ENCODE measurements around the gene MYCL. TPM values are rescaled to one million over a fixed set of nuclear protein-coding genes. Genes with fewer than 3 reads are reported as not detected.
"Not testable (repeated sequence)": the region's sequence is repeated elsewhere in the genome, so short reads cannot be mapped to it uniquely, and the experiment has no call there.

The MYCL gene
- total and polyA plus RNA-seq, 8 donors, result 2.7 to 12.9 (median 10.9) TPM

DNA sequence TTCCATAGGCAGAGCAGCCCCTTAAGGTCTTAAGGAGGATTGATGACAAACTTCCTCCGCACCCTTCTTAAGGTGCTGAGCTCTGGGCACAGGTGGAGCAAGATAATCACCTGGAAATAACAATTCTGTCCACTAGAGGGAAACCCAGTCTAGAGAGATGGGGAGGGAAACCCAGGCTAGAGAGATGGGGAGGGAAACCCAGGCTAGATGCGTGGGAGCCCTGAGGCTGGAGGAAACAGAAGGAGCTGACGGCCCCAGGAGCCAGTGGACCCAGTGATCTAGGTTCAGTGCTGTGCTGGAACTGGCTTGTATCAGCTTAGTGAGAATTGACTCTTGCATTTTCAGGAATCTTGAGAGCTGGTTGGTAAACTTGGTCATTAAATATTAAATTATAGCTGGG is 17.8 kb upstream of the MYCL start:
- peaks cover 0 to 14% of the 10 kb centered on the region in 2 donors for H3K27me3 ChIP-seq
- ATAC-seq, result peak; percentile 99
- H3K27ac ChIP-seq, result no peak overlapping the region
- H3K4me1 ChIP-seq, result no peaks in the 10 kb centered on the region
- no peaks in the 10 kb centered on the region for H3K36me3 ChIP-seq
- no peaks in the 10 kb centered on the region for H3K9me3 ChIP-seq
- no peak overlapping the region for H3K4me3 ChIP-seq
- TF ChIP-seq, protein P1, sequence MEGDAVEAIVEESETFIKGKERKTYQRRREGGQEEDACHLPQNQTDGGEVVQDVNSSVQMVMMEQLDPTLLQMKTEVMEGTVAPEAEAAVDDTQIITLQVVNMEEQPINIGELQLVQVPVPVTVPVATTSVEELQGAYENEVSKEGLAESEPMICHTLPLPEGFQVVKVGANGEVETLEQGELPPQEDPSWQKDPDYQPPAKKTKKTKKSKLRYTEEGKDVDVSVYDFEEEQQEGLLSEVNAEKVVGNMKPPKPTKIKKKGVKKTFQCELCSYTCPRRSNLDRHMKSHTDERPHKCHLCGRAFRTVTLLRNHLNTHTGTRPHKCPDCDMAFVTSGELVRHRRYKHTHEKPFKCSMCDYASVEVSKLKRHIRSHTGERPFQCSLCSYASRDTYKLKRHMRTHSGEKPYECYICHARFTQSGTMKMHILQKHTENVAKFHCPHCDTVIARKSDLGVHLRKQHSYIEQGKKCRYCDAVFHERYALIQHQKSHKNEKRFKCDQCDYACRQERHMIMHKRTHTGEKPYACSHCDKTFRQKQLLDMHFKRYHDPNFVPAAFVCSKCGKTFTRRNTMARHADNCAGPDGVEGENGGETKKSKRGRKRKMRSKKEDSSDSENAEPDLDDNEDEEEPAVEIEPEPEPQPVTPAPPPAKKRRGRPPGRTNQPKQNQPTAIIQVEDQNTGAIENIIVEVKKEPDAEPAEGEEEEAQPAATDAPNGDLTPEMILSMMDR (IDR thresholded peaks at IDR 0.05), result peak; percentile 42 to 43
- DNase-seq, result peak in 2 of 4 donors; percentile 52
- intact Hi-C loops (cut with DNase I), result no loop called here

DNA sequence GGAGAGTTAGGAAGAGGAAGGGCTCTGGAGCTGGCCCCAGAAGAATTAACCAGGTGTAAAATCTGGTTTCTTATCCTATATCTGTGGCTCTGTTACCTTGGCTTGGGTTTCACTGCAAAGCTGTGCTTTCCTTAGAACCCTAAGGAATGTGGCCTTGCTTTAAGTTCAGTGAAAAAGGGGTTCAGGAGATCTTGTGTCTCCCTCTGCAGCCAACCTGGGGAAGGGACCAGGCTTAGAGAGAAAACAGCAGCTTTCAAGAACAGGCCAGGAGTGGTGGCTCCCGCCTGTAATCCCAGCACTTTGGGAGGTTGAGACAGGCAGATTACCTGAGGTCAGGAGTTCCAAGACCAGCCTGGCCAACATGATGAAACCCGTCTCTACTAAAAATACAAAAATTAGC is 16.1 kb upstream of the MYCL start:
- H3K36me3 ChIP-seq, result no peaks in the 10 kb centered on the region
- TF ChIP-seq, protein P1 (IDR thresholded peaks at IDR 0.05), result no peak
- no peak overlapping the region for H3K27ac ChIP-seq
- ATAC-seq (no peak), DNase-seq (no peak)
- peaks cover 0 to 8% of the 10 kb centered on the region in 2 donors for H3K27me3 ChIP-seq
- no peaks in the 10 kb centered on the region for H3K4me1 ChIP-seq
- no peak overlapping the region for H3K4me3 ChIP-seq
- H3K9me3 ChIP-seq, result no peaks in the 10 kb centered on the region
- intact Hi-C loops (cut with DNase I), result no loop called here

DNA sequence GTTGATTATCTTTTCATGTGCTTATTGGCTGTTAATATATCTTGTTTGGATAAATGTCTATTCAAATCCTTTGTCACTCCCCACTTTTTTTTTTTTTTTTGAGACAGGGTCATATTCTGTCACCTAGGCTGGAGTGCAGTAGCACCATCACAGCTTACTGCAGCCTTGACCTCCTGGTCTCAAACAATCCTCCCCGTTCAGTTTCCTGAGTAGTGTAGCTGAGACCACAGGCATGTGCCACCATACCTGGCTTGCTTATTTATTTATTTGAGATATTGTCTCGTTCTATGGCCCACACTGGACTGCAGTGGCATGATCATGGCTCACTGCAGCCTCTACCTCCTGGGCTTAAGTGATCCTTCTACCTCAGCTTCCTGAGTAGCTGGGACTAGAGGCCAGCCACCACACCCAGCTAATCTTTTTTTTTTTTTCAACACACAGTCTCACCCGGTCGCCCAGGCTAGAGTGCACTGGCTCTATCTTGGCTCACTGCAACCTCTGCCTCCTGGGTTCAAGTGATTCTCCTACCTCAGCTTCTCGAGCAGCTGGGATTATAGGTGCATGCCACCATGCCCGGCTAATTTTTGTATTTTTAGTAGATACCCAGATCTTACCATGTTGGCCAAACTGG is 13.9 kb upstream of the MYCL start:
- no peaks in the 10 kb centered on the region for H3K36me3 ChIP-seq
- H3K9me3 ChIP-seq, result no peaks in the 10 kb centered on the region
- H3K27ac ChIP-seq, result no peak overlapping the region
- TF ChIP-seq, protein P1 (IDR thresholded peaks at IDR 0.05), result no peak
- peaks cover 0 to 10% of the 10 kb centered on the region in 2 donors for H3K27me3 ChIP-seq
- H3K4me1 ChIP-seq, result no peaks in the 10 kb centered on the region
- H3K4me3 ChIP-seq, result no peak overlapping the region
- ATAC-seq (no peak), DNase-seq (no peak)
- intact Hi-C loops (cut with DNase I), result no loop called here

GRCh38 chr1:39913136-39913535 is 11.4 kb upstream of the MYCL start:
- DNase-seq; H3K4me1 ChIP-seq; H3K9me3 ChIP-seq; H3K36me3 ChIP-seq; H3K27ac ChIP-seq; ATAC-seq; intact Hi-C loops (cut with DNase I); H3K4me3 ChIP-seq: not testable (repeated sequence)
- peaks cover 0 to 10% of the 10 kb centered on the region in 2 donors for H3K27me3 ChIP-seq

DNA sequence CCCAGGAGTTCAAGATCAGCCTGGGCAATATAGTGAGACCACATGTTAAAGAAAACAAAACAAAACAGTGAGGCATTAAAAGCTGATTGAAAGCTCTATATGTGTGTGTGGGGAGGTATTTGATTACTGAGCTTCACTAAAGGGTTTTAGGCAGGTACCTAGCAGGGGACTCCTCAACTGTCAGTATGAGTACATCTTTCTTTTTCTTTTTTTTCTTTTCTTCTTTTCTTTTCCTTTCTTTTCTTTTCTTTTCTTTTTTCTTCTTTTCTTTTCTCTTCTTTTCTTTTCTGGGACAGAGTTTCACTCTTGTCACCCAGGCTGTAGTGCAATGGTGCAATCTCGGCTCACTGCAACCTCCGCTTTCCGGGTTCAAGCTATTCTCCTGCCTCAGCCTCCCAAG is 8.5 kb upstream of the MYCL start:
- Histone ChIP-seq H3K9me3 (peaks cover 0 to 8% of the 10 kb centered on the region in 2 donors), H3K27me3 (peaks cover 0 to 10% of the 10 kb centered on the region in 2 donors), H3K4me1 (peaks cover 0 to 7% of the 10 kb centered on the region in 2 donors), H3K36me3 (no peaks in the 10 kb centered on the region), H3K27ac (no peak overlapping the region), H3K4me3 (no peak overlapping the region)
- intact Hi-C loops (cut with DNase I), result no loop called here
- ATAC-seq, result no peak
- TF ChIP-seq, protein P1 (IDR thresholded peaks at IDR 0.05), result no peak
- DNase-seq, result no peak

GRCh38 chr1:39908534-39908933 is 6.8 kb upstream of the MYCL start:
- intact Hi-C loops (cut with DNase I), result no loop called here
- no peaks in the 10 kb centered on the region for H3K36me3 ChIP-seq
- ATAC-seq (no peak), DNase-seq (no peak)
- peaks cover 0 to 27% of the 10 kb centered on the region in 2 donors for H3K27me3 ChIP-seq
- TF ChIP-seq, protein P1 (IDR thresholded peaks at IDR 0.05), result no peak
- no peak overlapping the region for H3K4me3 ChIP-seq
- no peak overlapping the region for H3K27ac ChIP-seq
- H3K9me3 ChIP-seq, result peaks cover 0 to 8% of the 10 kb centered on the region in 2 donors
- peaks cover 0 to 7% of the 10 kb centered on the region in 2 donors for H3K4me1 ChIP-seq
